ENCODE measurements around the gene BANP.
A peak's percentile ranks its signal among the peaks of the same experiment; 100 is the strongest.
"Not testable (repeated sequence)": the region's sequence is repeated elsewhere in the genome, so short reads cannot be mapped to it uniquely, and the experiment has no call there.

BANP gene

DNA sequence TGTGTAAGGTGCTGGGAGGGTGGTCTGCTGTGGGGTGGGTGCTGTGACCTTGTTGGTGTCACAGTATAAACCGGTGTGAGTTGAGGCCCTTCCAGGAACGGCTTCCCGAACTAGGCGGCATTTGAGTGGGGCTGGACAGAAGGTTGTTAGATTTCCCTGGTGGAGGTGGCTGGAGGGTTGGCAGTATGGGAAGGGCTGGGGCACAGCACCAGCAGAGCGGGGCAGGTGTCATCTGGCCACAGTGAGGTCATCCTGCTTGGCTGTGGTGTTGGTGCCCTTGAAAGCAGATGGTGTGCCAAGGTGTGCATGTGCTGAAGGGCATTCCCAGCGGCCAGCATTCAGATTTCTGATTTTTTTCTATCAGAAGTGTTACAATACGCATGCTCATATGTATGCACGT is 28.1 kb downstream of the BANP start:
- no peak for TF ChIP-seq TAF1 (IDR thresholded peaks at IDR 0.05; ENCODE audit: low read depth, low read length)
- no peak for TF ChIP-seq POLR2AphosphoS5 (IDR thresholded peaks at IDR 0.05; ENCODE audit: low read depth, low read length)
- TF ChIP-seq POU2F2 (IDR thresholded peaks at IDR 0.05; ENCODE audit: low read depth, low read length) = no peak
- no peak for TF ChIP-seq POLR2A (IDR thresholded peaks at IDR 0.05; ENCODE audit: low read depth, low read length)
- DNase-seq (ENCODE audit: insufficient read length, low spot score) = no peak
- no peak for FAIRE-seq

DNA sequence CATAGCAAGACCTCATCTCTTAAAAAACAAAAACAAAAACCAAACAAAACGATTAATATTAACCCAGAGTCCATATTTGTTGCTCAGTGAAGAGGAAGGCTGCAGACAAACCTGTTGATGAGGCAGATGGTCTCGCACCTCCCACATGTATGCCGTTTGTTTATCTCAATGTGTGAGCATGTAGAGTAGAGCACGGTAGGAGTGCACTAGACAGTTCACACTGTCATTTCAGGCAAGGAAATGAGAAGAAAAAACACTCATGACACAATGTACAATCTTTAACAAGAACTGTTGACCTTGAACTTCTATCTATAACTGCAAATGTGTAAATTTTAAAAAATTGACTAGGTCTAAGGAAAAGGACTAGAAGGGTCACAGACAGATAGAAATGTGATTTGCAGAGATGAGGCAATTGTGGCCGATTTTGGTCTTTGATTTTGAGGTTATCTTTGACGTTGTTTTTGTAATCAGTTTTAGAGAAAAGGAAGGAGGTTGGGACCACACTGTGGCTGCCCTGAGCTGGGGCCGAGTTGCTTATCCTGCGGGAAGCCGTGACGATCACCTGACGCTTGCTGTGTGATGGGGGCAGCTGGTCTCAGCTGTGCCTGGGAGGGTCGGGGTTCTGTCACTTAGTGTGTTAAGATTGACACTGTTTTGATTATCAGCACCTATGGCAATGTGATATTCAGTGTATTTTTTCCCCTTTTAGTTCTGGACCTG is 28.8 kb downstream of the BANP start:
- not testable (repeated sequence) for FAIRE-seq

DNA sequence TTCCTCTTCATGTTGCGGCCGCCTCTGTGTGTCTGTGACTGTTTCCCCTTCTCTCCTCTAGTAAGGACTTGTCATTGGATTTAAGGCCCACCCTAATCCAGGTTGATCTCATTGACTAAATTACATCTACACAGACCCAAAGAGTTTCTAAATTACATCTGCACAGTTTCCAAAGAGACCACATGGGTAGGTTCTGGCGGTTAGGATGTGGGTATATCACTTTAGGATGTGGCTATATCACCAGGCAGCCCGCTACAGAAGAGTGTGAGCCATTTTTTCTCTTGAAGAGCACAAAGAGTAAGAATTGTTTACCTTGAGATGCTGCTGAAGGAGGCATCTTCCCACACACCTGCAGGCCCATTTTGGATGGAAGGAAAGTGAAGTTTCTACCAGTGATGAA is 30.1 kb downstream of the BANP start:
- not testable (repeated sequence) for FAIRE-seq; DNase-seq (ENCODE audit: insufficient read length, low spot score)

More for the DNA sequence above, 28.8 kb downstream of the BANP start:
- not testable (repeated sequence) for DNase-seq (ENCODE audit: insufficient read length, low spot score)

DNA sequence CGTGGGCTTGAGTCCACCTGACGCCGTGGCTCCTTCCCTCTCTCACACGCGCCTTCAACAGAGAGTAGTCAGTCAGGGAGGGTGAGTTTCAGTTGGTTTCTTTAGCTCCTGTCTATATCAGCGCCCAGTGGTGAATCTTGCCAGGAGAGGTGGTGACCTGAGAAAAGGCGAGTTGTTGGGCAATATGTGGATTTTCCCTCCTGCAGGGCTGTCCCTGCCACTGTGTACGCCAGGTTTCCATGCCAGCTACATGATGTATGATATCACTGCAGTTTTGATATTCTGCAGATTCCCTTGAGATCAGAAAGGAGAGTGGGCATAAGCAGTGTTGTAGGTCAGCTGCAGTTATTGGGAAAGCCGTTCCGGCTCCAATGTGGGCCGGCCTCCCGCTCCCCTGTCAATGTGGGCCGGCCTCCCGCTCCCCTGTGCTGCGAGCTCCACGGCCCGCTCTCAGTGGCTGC is 31.4 kb downstream of the BANP start:
- FAIRE-seq = no peak
- no peak for DNase-seq (ENCODE audit: insufficient read length, low spot score)
- TF ChIP-seq PAX5 (IDR thresholded peaks at IDR 0.05; ENCODE audit: insufficient read depth, low read length, severe bottlenecking) (no peak), SPI1 (IDR thresholded peaks at IDR 0.05; ENCODE audit: low read depth, low read length) (no peak), POLR2A (IDR thresholded peaks at IDR 0.05; ENCODE audit: low read depth, low read length) (no peak), TAF1 (IDR thresholded peaks at IDR 0.05; ENCODE audit: low read depth, low read length) (no peak), POLR2AphosphoS5 (IDR thresholded peaks at IDR 0.05; ENCODE audit: low read depth, low read length) (no peak), POU2F2 (IDR thresholded peaks at IDR 0.05; ENCODE audit: low read depth, low read length) (no peak)

DNA sequence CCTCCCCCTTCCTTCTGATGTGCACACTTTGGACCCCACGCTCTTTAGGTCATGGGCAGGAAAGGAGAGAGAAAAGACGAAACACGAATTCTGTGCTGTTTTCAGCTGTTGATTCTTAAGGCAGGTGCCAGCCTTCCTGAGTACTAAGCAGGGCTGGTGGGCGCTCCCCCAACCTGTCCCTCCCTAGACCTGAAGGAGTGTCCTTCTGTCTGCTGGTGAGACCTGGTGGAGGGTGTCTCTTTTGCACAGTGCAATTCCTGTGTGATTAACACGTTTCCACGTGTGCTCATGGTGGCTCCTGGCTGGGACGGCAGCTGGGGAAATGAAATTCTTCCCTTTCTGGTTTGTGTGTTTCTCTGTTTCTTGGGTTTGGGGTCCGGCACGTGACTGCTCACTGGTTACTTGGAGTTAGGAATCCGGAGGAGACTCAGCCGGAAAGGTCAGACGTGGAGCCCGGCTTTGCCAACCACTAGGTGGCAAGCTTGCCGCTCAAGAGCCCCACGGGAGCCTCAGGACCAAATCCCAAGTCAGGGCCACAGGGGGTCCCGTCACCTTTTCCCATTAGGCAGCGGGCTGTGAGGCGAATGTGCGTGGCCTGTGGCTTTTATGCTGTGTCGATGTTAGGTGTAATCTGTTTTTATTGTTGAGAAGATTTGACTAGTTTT is 32.0 kb downstream of the BANP start:
- not testable (repeated sequence) for DNase-seq (ENCODE audit: insufficient read length, low spot score)
- peak; percentile 71 for FAIRE-seq

GRCh38 chr16:87983737-87984097 is 32.5 kb downstream of the BANP start:
- DNase-seq (ENCODE audit: insufficient read length, low spot score) = not testable (repeated sequence)
- FAIRE-seq = peak; percentile 78

DNA sequence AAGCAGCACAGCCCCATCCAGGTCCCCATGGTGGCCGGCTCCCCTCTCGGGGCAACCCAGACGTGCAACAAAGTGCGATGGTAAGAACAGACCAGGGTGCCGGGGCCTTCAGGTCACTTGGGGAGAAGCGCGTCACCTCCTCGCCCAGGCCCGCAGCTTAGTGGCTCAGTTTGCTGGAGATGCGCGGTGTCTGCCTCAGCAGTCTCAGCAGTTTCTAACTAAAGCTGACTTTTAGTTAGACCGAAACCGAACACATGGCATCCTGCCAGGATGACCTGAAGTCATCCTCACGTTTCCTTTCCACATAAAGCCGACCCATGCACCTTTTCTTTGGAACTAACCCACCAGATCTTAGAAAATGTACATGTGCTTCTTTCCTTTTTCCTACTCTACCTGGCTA is 32.9 kb downstream of the BANP start:
- FAIRE-seq; DNase-seq (ENCODE audit: insufficient read length, low spot score): not testable (repeated sequence)

GRCh38 chr16:87984632-87985267 is 33.5 kb downstream of the BANP start:
- no peak for TF ChIP-seq POU2F2 (IDR thresholded peaks at IDR 0.05; ENCODE audit: low read depth, low read length)
- TF ChIP-seq TAF1 (IDR thresholded peaks at IDR 0.05; ENCODE audit: low read depth, low read length) = no peak
- TF ChIP-seq POLR2AphosphoS5 (IDR thresholded peaks at IDR 0.05; ENCODE audit: low read depth, low read length) = no peak
- no peak for TF ChIP-seq POLR2A (IDR thresholded peaks at IDR 0.05; ENCODE audit: low read depth, low read length)
- TF ChIP-seq SPI1 (IDR thresholded peaks at IDR 0.05; ENCODE audit: low read depth, low read length) = no peak
- no peak for TF ChIP-seq PAX5 (IDR thresholded peaks at IDR 0.05; ENCODE audit: insufficient read depth, low read length, severe bottlenecking)
- FAIRE-seq (no peak), DNase-seq (ENCODE audit: insufficient read length, low spot score) (no peak)

DNA sequence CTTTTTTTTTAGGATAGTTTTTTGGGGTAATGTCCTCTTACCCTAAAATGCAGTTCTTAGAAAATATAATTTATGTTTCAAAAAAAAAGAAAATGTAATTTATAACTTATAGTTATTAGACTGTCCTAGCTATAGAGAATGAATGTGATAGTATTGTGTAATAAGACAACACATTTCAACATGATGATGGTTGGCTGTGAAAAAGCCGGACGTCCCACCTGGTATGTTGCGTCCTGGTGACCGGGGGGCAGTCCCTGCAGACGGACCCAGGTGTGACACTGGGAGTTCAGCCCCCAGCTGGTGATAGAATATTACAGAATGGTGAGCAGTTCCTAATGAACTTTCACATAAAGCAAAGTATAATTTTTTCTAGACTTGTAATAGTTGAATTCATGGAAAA is 34.3 kb downstream of the BANP start:
- DNase-seq (ENCODE audit: insufficient read length, low spot score); FAIRE-seq: not testable (repeated sequence)

DNA sequence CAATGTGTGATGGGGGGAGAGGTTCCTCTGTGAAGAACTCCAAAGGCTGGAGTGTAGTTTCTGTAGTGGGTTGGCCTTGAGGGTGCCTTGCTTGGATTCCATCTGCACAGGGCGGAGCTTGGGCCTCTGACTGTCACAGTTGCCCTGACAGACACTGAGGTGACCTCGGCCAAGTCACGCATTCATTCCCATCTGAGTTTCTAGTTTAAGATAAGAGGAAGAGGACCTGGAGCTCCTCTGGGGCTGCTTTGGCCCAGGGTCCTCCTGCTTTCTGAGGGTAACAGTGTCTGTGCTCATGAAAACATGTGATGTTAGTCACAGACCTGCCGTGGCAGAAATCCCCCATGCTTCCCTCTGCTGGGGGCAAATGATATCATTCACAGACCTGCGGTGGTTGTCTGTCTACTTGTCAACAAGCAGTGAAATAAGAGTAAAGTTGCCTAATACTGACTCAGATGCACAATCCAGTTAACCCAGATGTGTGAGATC is 35.2 kb downstream of the BANP start:
- not testable (repeated sequence) for DNase-seq (ENCODE audit: insufficient read length, low spot score); FAIRE-seq

- DNase-seq (ENCODE audit: insufficient read length, low spot score); FAIRE-seq: not testable (repeated sequence)
Observed at GRCh38 chr16:87988596-87988995, 37.4 kb downstream of the BANP start.

DNA sequence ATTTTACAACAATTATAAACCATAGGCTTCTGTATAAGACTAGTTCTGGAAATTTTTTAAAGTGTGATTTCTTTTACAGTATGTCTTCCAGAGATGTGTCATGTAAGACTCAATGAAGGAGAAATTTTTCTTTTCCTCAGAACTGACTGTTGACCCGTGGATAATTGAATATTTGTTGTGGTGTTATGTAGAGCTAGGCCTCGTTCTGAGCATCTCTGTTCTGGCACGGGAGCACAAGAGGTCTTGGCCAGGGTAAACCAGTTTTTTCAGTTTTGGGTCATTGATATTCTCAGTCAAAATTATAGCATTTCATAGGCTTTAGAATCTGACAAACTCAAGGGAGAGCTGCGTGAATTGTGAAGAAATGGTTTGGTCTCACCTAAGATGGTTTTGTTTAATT is 39.0 kb downstream of the BANP start:
- not testable (repeated sequence) for FAIRE-seq

GRCh38 chr16:87992142-87992541 is 40.9 kb downstream of the BANP start:
- not testable (repeated sequence) for FAIRE-seq; DNase-seq (ENCODE audit: insufficient read length, low spot score)

More for the DNA sequence above, 39.0 kb downstream of the BANP start:
- not testable (repeated sequence) for DNase-seq (ENCODE audit: insufficient read length, low spot score)
